K562 (cell line): ENCODE measurements around the gene RPS27. TPM values are rescaled to one million over a fixed set of nuclear protein-coding genes. Genes with fewer than 3 reads are reported as not detected.

Source experiments
- BCL6 ChIP-seq: fragments of 250-450 bp; sonication (Bioruptor Pico); IDR thresholded peaks from 2 replicates; pipeline ENCODE4 v1.4.0; 2020
- CBFB ChIP-seq: sonication (generic); formaldehyde crosslinking; IDR thresholded peaks from 2 replicates; pipeline ENCODE4 v1.4.0; 2020; ENCODE audit warnings: mild to moderate bottlenecking, missing genetic modification reagents
- COPS2 ChIP-seq: fragments of 450-650 bp; conservative IDR thresholded peaks from 2 replicates; pipeline ENCODE4 v1.6.1; 2016; ENCODE audit warnings: mild to moderate bottlenecking, moderate library complexity
- EWSR1 ChIP-seq: fragments of 450-650 bp; IDR thresholded peaks from 2 replicates; pipeline ENCODE4 v1.6.1; 2018; ENCODE audit warnings: borderline replicate concordance, mild to moderate bottlenecking, low read depth, moderate library complexity; ENCODE audit not compliant: partially characterized antibody
- GABPB1 ChIP-seq: sonication (generic); formaldehyde crosslinking; IDR thresholded peaks from 2 replicates; pipeline ENCODE4 v1.8.0; 2022; ENCODE audit warnings: mild to moderate bottlenecking, missing genetic modification reagents
- GATAD2B ChIP-seq: fragments of 450-650 bp; IDR thresholded peaks from 2 replicates; pipeline ENCODE4 v1.6.1; 2017; ENCODE audit warnings: mild to moderate bottlenecking, borderline replicate concordance
- HDAC6 ChIP-seq: IDR thresholded peaks from 2 replicates; pipeline ENCODE4 v1.6.1; 2012; ENCODE audit warnings: low read depth, mild to moderate bottlenecking, control low read depth, inconsistent platforms, low read length, moderate library complexity
- KDM1A ChIP-seq, 2 experiments: fragments of 450-650 bp; IDR thresholded peaks; 2 replicates each; pipeline ENCODE4 v1.6.1; 2016; ENCODE audit warnings: mild to moderate bottlenecking in 2 of 2
- LEF1 ChIP-seq: fragments of 450-650 bp; IDR thresholded peaks from 2 replicates; pipeline ENCODE4 v1.6.1; 2016; ENCODE audit warnings: mild to moderate bottlenecking
- MBD2 ChIP-seq: sonication (generic); IDR thresholded peaks from 2 replicates; pipeline ENCODE4 v1.6.1; 2016; ENCODE audit warnings: low read depth, borderline replicate concordance
- MTF1 ChIP-seq: fragments of 250-450 bp; sonication (Bioruptor Pico); IDR thresholded peaks from 2 replicates; pipeline ENCODE4 v1.9.0; 2021; ENCODE audit warnings: moderate library complexity, mild to moderate bottlenecking, inconsistent platforms, borderline replicate concordance
- PHF21A ChIP-seq: fragments of 450-650 bp; IDR thresholded peaks from 2 replicates; pipeline ENCODE4 v1.6.1; 2017; ENCODE audit warnings: low read depth, borderline replicate concordance
- PTBP1 ChIP-seq: fragments of 200-400 bp; formaldehyde crosslinking; IDR thresholded peaks from 2 replicates; pipeline ENCODE4 v1.6.1; 2017; ENCODE audit warnings: low read depth, low read length
- SIX5 ChIP-seq, 2 experiments: IDR thresholded peaks; 2 replicates each; pipeline ENCODE4 v1.6.1; 2011; ENCODE audit warnings: low read length in 2 of 2, borderline replicate concordance in 1 of 2, low read depth in 1 of 2, mild to moderate bottlenecking in 1 of 2, moderate library complexity in 1 of 2; ENCODE audit not compliant: insufficient read depth in 1 of 2
- STAG1 ChIP-seq: sonication (generic); formaldehyde crosslinking; IDR thresholded peaks from 2 replicates; pipeline ENCODE4 v1.5.0; 2020; ENCODE audit warnings: missing genetic modification reagents, borderline replicate concordance
- TCFL5 ChIP-seq: fragments of 250-450 bp; sonication (Bioruptor Pico); conservative IDR thresholded peaks from 2 replicates; pipeline ENCODE4 v1.6.1; 2021; ENCODE audit warnings: mild to moderate bottlenecking, moderate library complexity, matching md5 sums
- TRIM24 ChIP-seq, 2 experiments: fragments of 450-650 bp; IDR thresholded peaks; 2 replicates each; pipeline ENCODE4 v1.6.1; 2016
- ZBTB1 ChIP-seq: sonication (generic); formaldehyde crosslinking; IDR thresholded peaks from 2 replicates; pipeline ENCODE4 v1.8.1; 2023; ENCODE audit warnings: missing genetic modification reagents, low read depth, mild to moderate bottlenecking, borderline replicate concordance
- ZBTB8A ChIP-seq: fragments of 450-650 bp; IDR thresholded peaks from 2 replicates; pipeline ENCODE4 v1.6.1; 2018; ENCODE audit warnings: mild to moderate bottlenecking, moderate library complexity; ENCODE audit not compliant: partially characterized antibody
- ZNF134 ChIP-seq: fragments of 250-450 bp; sonication (Bioruptor Pico); conservative IDR thresholded peaks from 2 replicates; pipeline ENCODE4 v1.4.0; 2020
- ZNF707 ChIP-seq: fragments of 250-450 bp; sonication (Bioruptor Pico); conservative IDR thresholded peaks from 2 replicates; pipeline ENCODE4 v1.8.0; 2022; ENCODE audit warnings: inconsistent platforms, mild to moderate bottlenecking, moderate library complexity
- polyA plus RNA-seq, 8 experiments: library from polyadenylated mRNA; depleted of rRNA in 4 of 8; stranded (reverse) in 5 of 8; unstranded in 3 of 8; fragments of >200 nt; fragmentation: Nextera tagmentation in 2 of 8; fragmentation: Illumina TruSeq in 1 of 8; extraction: Ambion mirVana in 2 of 8; extraction: Trizol in 1 of 8; gene quantifications; 2 replicates each; pipeline versions ENCODE4 v1.2.1 to v1.2.3, GENCODE V29; 2011 to 2014; ENCODE audit warnings: inconsistent platforms in 1 of 8, missing spikeins in 1 of 8
- total RNA-seq, 7 experiments: library from RNA; depleted of rRNA in 6 of 7; stranded (reverse); fragments of >200 nt in 6 of 7; fragmentation: Illumina TruSeq in 2 of 7; extraction: Trizol in 2 of 7; gene quantifications; 2 replicates each; pipeline versions ENCODE4 v1.2.1 to v1.2.3, GENCODE V29; 2011 to 2021; ENCODE audit warnings: low replicate concordance in 1 of 7
- TF ChIP-seq, protein P1 (sequence below): sonication (generic); formaldehyde crosslinking; IDR thresholded peaks from 2 replicates; pipeline ENCODE4 v1.8.1; 2022; ENCODE audit warnings: missing genetic modification reagents
- TF ChIP-seq, protein P2 (sequence below): fragments of 250-450 bp; sonication (Bioruptor Pico); IDR thresholded peaks from 2 replicates; pipeline ENCODE4 v1.8.0; 2022; ENCODE audit warnings: moderate library complexity, mild to moderate bottlenecking, inconsistent platforms
- TF ChIP-seq, protein P3 (sequence below): fragments of 450-650 bp; formaldehyde crosslinking; IDR thresholded peaks from 2 replicates; pipeline ENCODE4 v1.4.0; 2022; ENCODE audit warnings: missing genetic modification characterization
- TF ChIP-seq, protein P4 (sequence below): sonication (generic); formaldehyde crosslinking; IDR thresholded peaks from 2 replicates; pipeline ENCODE4 v1.8.0; 2022; ENCODE audit warnings: mild to moderate bottlenecking, missing genetic modification reagents

Gene RPS27
- total and polyA plus RNA-seq, 9 of the 15 experiments (the other 6 are each of a cell fraction or from before 2014, with no cell fraction given), result 2,091 to 9,377 (median 6,706) TPM

- TF ChIP-seq ZBTB1 (CRISPR knock-in tag) (no peak), GABPB1 (peak; percentile 73), TCFL5 (CRISPR knock-in tag) (no peak), ZNF707 (CRISPR knock-in tag) (no peak), HDAC6 (no peak), COPS2 (no peak), PHF21A (no peak), SIX5 (IDR thresholded peaks at IDR 0.05; ENCODE audit: borderline replicate concordance in 1 of 2, insufficient read depth in 1 of 2, low read depth in 1 of 2, low read length in 2 of 2) (no peak), ZBTB8A (no peak), MBD2 (no peak), STAG1 (CRISPR knock-in tag) (no peak), KDM1A (IDR thresholded peaks at IDR 0.05) (no peak), PTBP1 (no peak), ZNF134 (CRISPR knock-in tag) (no peak), GATAD2B (peak; percentile 81), TRIM24 (IDR thresholded peaks at IDR 0.05) (no peak), MTF1 (no peak), LEF1 (no peak), CBFB (no peak), EWSR1 (no peak), BCL6 (CRISPR knock-in tag) (no peak)
- TF ChIP-seq, protein P1, sequence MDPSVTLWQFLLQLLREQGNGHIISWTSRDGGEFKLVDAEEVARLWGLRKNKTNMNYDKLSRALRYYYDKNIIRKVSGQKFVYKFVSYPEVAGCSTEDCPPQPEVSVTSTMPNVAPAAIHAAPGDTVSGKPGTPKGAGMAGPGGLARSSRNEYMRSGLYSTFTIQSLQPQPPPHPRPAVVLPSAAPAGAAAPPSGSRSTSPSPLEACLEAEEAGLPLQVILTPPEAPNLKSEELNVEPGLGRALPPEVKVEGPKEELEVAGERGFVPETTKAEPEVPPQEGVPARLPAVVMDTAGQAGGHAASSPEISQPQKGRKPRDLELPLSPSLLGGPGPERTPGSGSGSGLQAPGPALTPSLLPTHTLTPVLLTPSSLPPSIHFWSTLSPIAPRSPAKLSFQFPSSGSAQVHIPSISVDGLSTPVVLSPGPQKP (CRISPR knock-in tag), result no peak
- TF ChIP-seq, protein P2, sequence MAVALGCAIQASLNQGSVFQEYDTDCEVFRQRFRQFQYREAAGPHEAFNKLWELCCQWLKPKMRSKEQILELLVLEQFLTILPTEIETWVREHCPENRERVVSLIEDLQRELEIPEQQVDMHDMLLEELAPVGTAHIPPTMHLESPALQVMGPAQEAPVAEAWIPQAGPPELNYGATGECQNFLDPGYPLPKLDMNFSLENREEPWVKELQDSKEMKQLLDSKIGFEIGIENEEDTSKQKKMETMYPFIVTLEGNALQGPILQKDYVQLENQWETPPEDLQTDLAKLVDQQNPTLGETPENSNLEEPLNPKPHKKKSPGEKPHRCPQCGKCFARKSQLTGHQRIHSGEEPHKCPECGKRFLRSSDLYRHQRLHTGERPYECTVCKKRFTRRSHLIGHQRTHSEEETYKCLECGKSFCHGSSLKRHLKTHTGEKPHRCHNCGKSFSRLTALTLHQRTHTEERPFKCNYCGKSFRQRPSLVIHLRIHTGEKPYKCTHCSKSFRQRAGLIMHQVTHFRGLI, result no peak
- TF ChIP-seq, protein P3, sequence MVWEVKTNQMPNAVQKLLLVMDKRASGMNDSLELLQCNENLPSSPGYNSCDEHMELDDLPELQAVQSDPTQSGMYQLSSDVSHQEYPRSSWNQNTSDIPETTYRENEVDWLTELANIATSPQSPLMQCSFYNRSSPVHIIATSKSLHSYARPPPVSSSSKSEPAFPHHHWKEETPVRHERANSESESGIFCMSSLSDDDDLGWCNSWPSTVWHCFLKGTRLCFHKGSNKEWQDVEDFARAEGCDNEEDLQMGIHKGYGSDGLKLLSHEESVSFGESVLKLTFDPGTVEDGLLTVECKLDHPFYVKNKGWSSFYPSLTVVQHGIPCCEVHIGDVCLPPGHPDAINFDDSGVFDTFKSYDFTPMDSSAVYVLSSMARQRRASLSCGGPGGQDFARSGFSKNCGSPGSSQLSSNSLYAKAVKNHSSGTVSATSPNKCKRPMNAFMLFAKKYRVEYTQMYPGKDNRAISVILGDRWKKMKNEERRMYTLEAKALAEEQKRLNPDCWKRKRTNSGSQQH (CRISPR knock-in tag), result no peak
- TF ChIP-seq, protein P4, sequence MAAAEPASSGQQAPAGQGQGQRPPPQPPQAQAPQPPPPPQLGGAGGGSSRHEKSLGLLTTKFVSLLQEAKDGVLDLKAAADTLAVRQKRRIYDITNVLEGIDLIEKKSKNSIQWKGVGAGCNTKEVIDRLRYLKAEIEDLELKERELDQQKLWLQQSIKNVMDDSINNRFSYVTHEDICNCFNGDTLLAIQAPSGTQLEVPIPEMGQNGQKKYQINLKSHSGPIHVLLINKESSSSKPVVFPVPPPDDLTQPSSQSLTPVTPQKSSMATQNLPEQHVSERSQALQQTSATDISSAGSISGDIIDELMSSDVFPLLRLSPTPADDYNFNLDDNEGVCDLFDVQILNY (CRISPR knock-in tag), result no peak
These were observed 44.6 kb upstream of the RPS27 start (continued) for GRCh38 chr1:153945795-153946621.
